Left hindlimb (tissue), 1 donor: Measurements from ENCODE around the gene KDM5B.

Experiments used
- DNase-seq: peaks from one replicate; pipeline ENCODE4 v3.0.0-alpha.2; 2018

Gene KDM5B

DNA sequence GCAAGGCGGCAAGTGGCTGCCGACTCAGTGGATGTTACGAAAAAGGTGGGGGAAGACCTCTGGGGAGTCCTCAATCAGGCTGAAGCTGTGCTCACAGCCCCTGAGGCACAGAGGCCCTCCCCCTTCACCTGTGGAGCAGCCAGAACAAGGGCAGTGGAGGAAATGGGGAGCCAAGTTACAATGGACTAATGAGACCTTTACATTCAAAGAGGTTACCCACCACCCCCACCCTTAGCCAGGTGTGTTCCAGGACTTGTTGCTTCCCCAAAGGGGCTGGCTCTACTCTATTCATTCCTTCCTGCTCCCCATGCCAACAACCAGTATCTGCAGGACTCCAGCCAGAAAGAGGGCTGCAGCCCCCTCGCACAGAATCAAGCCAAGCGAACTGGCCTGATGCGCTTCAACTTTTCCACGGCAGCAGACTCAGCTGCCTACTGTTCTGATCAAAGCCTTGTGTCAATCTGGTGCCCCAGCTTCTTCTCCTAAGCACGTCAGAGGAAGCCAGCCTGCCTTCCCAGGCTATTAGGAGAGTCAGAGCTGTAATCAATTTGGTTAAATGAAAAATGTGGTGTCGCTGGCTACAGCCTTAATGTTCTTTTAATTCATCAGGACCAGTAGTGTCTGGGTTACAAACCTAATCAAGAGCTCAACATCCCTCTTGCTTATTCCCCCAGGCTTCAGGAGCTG, 96.1 kb downstream of the KDM5B start:
- DNase-seq = no peak

GRCh38 chr1:202710070-202711045, 97.9 kb downstream of the KDM5B start, which contains the start of gene SYT2:
TSS of gene SYT2 (minus strand) at chr1:202710454. CDS start at chr1:202605772, 104,682 bp downstream.
- DNase-seq = peak; percentile 78

- DNase-seq = no peak
These were observed 98.8 kb downstream of the KDM5B start for GRCh38 chr1:202709276-202710041.

DNA sequence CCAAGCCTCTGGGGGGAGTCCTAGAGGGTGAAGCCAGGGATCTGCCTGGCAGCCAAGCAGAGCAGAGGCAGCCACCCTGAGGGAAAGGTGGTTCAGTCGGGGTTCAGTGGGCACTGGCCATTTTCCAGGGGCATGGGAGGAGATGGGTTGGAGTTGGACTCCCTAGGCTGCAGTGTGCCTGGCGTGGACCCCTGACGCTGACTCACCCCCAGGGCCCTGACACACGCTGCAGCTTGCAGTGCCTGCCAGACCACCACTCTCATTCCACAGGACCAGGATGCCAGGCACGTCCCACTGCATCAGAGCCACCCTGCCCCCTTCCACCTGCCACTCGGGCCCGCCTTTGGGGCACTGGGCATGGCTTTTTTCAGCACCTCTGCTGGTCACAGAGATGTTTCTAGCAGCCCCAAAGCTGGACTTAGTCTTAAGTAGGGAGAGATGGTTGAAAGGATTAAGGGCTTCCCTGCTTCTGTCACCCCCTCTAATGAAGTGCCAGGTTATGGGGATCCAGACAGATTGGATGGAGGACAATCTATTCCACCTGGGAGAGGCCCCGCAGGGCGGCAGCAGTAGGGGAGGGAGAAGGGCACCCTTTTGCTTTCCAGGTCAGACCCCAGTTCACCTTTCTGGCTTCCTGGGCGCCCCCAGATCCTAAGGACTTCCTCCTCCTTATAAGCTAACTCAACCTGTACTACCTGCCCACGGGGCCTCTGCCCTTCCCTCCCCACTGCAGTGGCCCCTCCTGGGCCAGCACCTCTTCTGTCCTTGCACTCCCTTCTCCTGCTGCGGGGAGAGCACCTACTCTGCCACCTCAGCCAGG, 99.6 kb downstream of the KDM5B start:
- DNase-seq = no peak

DNA sequence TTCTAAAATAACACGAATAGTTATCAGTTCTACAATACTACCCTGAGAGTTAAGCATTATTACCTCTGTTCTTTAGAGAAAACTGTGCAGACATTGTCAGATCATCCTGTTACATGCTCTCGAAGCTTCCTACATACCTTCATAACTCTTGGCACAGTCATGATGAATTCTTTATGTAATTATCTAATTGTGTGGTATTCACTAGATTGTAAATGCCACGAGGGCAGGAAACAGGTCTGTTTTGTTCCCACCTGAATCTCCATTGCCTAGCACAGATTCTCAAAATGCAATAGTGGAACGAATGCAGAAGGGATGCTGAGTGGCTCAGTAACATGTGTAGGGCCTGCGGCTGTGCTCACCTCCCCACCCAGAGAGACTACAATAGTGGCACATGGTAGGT, 101.4 kb downstream of the KDM5B start:
- DNase-seq = no peak

GRCh38 chr1:202704601-202705000, 103.6 kb downstream of the KDM5B start:
- DNase-seq = no peak

DNA sequence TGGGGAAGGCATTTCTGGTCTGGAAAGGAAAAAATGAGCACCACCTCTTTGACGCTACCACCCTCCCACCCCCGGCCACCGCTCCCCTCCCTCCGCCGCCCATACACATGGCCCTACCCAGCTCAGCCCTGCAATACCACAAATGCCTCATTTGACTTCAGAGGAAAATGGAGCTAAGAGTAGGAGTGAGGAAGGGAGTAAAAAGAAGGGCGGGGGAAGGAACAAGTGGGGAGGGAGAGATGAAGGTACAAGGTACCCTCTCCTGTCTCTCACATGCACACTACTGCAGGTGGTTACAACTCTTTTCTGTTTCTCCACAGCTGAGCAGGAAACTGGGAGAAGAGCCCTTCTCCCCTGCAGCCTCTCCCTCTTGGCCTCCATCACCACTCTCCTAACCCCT, 105.0 kb downstream of the KDM5B start:
- no peak for DNase-seq

DNA sequence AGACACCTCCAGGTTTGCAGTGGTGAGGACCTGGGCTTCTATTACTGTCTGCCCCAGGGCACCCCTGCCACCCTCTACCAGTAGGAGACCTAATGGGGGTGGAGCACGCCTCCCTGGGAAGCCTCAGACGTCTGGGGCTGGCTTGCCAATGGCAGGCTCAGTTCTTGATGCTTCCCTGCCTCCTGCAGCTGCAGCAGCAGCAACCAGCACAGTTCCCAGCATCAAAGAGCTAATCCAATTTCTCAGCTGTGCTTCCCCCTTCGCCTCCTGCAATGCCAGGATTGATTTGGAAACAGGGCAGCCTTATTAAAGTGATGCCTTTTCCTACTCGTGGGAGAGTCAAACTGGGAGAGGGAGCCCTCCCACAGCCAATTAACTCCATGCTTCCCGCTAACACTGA, 106.1 kb downstream of the KDM5B start:
- DNase-seq = no peak

DNA sequence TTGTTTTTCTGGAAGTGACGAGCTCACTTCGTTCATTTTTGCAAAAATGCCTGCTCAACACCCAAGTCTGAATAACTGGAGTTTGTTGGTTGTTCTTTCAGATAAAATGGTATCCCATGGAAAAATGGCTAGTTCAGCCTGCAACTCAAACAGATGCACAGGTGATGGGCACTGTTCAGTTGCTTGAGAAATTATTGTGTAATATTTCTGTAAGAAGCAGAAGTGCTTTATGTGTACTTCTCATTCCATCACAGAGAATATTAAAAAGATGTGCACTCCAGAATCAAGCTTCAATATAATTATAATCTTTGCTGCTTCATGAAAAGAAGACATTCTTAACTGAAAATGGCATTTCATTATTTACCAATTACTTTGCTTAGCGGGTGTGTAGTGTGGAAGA, 107.0 kb downstream of the KDM5B start:
- no peak for DNase-seq

GRCh38 chr1:202700061-202700460, 108.2 kb downstream of the KDM5B start:
- DNase-seq = no peak

- DNase-seq = peak; percentile 46
These were observed 109.9 kb downstream of the KDM5B start for GRCh38 chr1:202698276-202698675.

DNA sequence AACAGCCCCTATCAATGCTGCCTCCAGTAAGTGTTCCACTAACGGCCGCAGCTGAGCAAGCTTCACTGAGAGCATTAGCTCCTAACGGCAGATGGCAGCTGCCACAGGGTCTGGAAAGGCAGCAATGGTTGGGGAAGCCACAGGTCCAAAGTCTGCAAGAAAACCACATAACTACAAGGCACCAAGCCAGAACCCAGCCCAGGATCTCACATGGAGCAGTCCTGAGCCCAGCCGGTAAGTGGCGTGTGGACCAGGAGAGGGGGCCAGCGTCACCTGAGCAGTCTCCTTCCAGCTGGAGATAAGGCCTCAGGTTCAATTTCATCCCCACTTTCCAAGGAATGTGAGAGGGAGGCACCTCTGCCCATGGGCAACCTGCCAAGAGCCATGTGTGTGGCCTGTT, 111.2 kb downstream of the KDM5B start:
- no peak for DNase-seq

DNA sequence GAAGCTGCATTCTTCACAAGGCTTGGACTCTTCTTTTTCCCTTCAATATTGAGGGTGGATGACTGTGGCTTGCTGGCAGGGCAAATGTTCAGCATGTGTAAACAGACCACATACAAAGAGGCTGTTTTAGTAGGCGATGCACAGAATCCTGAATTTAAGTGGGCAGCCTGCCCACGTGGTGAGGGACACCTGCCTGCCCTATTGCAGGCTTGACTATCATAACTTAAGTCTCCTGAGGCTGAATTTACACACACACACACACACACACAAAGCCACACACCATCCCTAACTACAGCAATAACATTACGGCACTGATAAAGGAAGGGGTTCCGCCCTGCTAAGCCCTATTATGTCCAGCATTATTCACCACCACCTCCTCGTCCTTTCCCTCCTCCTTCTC, 113.9 kb downstream of the KDM5B start:
- no peak for DNase-seq

DNA sequence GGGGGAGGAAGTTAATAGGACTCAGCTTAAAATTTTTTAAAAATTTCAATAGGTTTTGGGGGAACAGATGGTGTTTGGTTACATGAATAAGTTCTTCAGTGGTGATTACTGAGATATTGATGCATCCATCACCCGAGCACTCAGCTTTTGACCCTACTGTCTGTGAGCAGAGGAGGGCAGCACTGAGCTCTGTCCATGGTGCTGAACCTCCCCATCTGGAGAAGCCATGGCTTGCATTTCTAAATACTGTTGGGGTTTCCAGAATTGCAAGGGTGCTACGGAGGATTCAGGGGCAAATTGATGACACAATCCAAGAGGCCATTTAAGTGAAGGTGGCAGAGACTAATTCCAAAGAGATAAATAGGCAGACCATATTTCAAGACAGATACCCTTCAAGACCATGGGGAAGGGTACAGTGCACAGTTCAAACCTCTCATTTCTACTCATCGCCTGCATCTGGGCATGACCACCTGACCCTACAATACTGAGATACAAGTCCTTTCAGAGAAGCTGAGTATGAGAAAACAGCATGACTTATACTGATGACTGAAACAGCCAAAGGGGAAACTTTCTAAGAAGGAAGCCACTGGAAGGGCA, 115.2 kb downstream of the KDM5B start:
- peak; percentile 73 for DNase-seq

DNA sequence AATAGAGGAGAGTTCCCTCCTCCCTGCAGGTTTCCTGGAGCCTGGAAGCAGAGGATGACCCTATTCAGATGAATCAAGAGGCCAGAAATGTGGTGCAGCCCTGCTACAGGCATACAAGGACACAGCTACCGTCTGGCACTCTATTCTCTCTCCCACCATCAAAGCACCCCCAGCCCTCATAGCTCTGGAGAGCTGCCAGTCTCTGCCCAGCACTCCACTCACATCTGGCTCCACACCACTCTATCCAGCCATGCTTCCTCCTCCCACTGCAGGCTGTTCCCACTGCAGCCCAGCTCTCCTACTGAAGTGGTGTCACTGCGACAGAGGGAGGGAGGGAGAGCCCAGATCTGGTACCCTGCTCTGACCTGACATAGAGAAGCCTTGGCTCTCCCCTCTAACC, 116.4 kb downstream of the KDM5B start:
- no peak for DNase-seq

GRCh38 chr1:202689493-202690342, 118.5 kb downstream of the KDM5B start:
- DNase-seq = no peak

GRCh38 chr1:202689082-202689481, 119.1 kb downstream of the KDM5B start:
- no peak for DNase-seq

GRCh38 chr1:202688401-202688800, 119.8 kb downstream of the KDM5B start:
- no peak for DNase-seq

- DNase-seq = no peak
These were observed 120.4 kb downstream of the KDM5B start for GRCh38 chr1:202687798-202688197.

- DNase-seq = no peak
These were observed 120.9 kb downstream of the KDM5B start for GRCh38 chr1:202687370-202687769.

- DNase-seq = no peak
These were observed 122.6 kb downstream of the KDM5B start for GRCh38 chr1:202685641-202686040.
